CD4-positive, alpha-beta memory T cell (primary cell): ENCODE results near the gene ASMT. TPM values are rescaled to one million over a fixed set of nuclear protein-coding genes. Genes with fewer than 3 reads are reported as not detected.
"Not testable (repeated sequence)": the region's sequence is repeated elsewhere in the genome, so short reads cannot be mapped to it uniquely, and the experiment has no call there.

Experiments
- CTCF ChIA-PET: fragments of 350-600 bp; sonication (Branson Sonifier 250); formaldehyde crosslinking; loops from one replicate; lab custom pipeline; 2021; ENCODE audit warnings: inconsistent platforms; ENCODE audit not compliant: partially characterized antibody; lab: Charles Lee
- POLR2A ChIA-PET: fragments of 350-600 bp; sonication (Branson Sonifier 250); formaldehyde crosslinking; loops from one replicate; lab custom pipeline; 2021; ENCODE audit not compliant: partially characterized antibody; lab: Charles Lee
- DNase-seq, 5 donors: peaks; one replicate each; pipeline versions ENCODE4 v3.0.0 to v3.0.0-alpha.2; 2020 to 2022; ENCODE audit warnings: mixed read lengths in 1 of 5
- H3K27ac ChIP-seq: one replicate; pipeline ENCODE4 v1.7.0; 2013; ENCODE audit warnings: low read depth, low read length
- H3K27me3 ChIP-seq: 2 replicates; pipeline ENCODE4 v1.7.0; 2013; ENCODE audit warnings: mild to moderate bottlenecking, low read length, moderate library complexity; ENCODE audit not compliant: insufficient read depth
- H3K36me3 ChIP-seq: 2 replicates; pipeline ENCODE4 v1.7.0; 2013; ENCODE audit warnings: mild to moderate bottlenecking, low read length, moderate library complexity; ENCODE audit not compliant: insufficient read depth
- H3K4me1 ChIP-seq: 2 replicates; pipeline ENCODE4 v1.7.0; 2013; ENCODE audit warnings: mild to moderate bottlenecking, low read length, moderate library complexity; ENCODE audit not compliant: insufficient read depth
- H3K4me3 ChIP-seq, 2 donors: one replicate each; pipeline ENCODE4 v1.7.0; 2013; ENCODE audit warnings: low read length in 2 of 2, mild to moderate bottlenecking in 1 of 2
- H3K9me3 ChIP-seq, 2 donors: one replicate each; pipeline ENCODE4 v1.7.0; 2013; ENCODE audit warnings: low read length in 2 of 2, control low read depth in 1 of 2; ENCODE audit not compliant: control insufficient read depth in 1 of 2
- H3K27ac Mint-ChIP-seq, 7 donors: one replicate each; pipeline ENCODE4 v1.8.0; 2020 to 2021; ENCODE audit warnings: mixed read lengths in 7 of 7, mild to moderate bottlenecking in 6 of 7, inconsistent platforms in 3 of 7, moderate library complexity in 3 of 7
- H3K27me3 Mint-ChIP-seq, 2 donors: one replicate each; pipeline ENCODE4 v1.8.0; 2020 to 2021; ENCODE audit warnings: mixed read lengths in 2 of 2
- H3K36me3 Mint-ChIP-seq, 2 donors: one replicate each; pipeline ENCODE4 v1.8.0; 2020 to 2021; ENCODE audit warnings: mixed read lengths in 2 of 2, inconsistent platforms in 1 of 2, mild to moderate bottlenecking in 1 of 2
- H3K4me1 Mint-ChIP-seq, 4 donors: one replicate each; pipeline ENCODE4 v1.8.0; 2020 to 2021; ENCODE audit warnings: mixed read lengths in 4 of 4, mild to moderate bottlenecking in 1 of 4
- H3K4me3 Mint-ChIP-seq, 8 donors: one replicate each; pipeline ENCODE4 v1.8.0; 2020 to 2021; ENCODE audit warnings: mixed read lengths in 8 of 8, mild to moderate bottlenecking in 7 of 8, moderate library complexity in 6 of 8, inconsistent platforms in 3 of 8
- H3K9me3 Mint-ChIP-seq, 8 donors: one replicate each; pipeline ENCODE4 v1.8.0; 2020 to 2021; ENCODE audit warnings: mixed read lengths in 8 of 8, mild to moderate bottlenecking in 5 of 8, inconsistent platforms in 3 of 8, moderate library complexity in 1 of 8
- intact Hi-C: fragments of 100-400 bp; cut with micrococcal nuclease; formaldehyde crosslinking; loops from one replicate; pipeline ENCODE4 v1.15.1; 2023
- polyA plus RNA-seq, 2 donors: library from polyadenylated mRNA; unstranded; fragments of 300-500 nt; fragmentation: Illumina TruSeq; gene quantifications; one replicate each; pipeline ENCODE4 v1.2.3, GENCODE V29; 2021
- total RNA-seq, 2 experiments: library from RNA; stranded (reverse); gene quantifications; one replicate each; pipeline ENCODE4 v1.2.3, GENCODE V29; 2021

Gene ASMT
- total and polyA plus RNA-seq, 4 experiments from 2014 or later: 0.35 to 1.0 TPM; not detected in 2

GRCh38 chrX:1624158-1624860, 9.4 kb downstream of the ASMT start:
- peaks cover 4 to 21% (median 7%) of the 10 kb centered on the region in 4 donors for H3K4me1 Mint-ChIP-seq
- H3K9me3 Mint-ChIP-seq, CTCF ChIA-PET, H3K27me3 Mint-ChIP-seq, H3K27ac Mint-ChIP-seq, DNase-seq, POLR2A ChIA-PET, H3K27me3 ChIP-seq, intact Hi-C loops, H3K9me3 ChIP-seq, H3K36me3 Mint-ChIP-seq, H3K4me3 Mint-ChIP-seq, H3K27ac ChIP-seq, H3K4me3 ChIP-seq, H3K36me3 ChIP-seq: not testable (repeated sequence)
- peaks cover 11% of the 10 kb centered on the region for H3K4me1 ChIP-seq

- POLR2A ChIA-PET, H3K36me3 Mint-ChIP-seq, intact Hi-C loops, H3K27me3 ChIP-seq, H3K27ac Mint-ChIP-seq, H3K9me3 Mint-ChIP-seq, H3K36me3 ChIP-seq, H3K4me3 ChIP-seq, H3K27me3 Mint-ChIP-seq, DNase-seq, CTCF ChIA-PET, H3K4me3 Mint-ChIP-seq, H3K9me3 ChIP-seq, H3K27ac ChIP-seq: not testable (repeated sequence)
- H3K4me1 Mint-ChIP-seq: peaks cover 4 to 21% (median 7%) of the 10 kb centered on the region in 4 donors
- peaks cover 11% of the 10 kb centered on the region for H3K4me1 ChIP-seq
These were observed 10.0 kb downstream of the ASMT start for GRCh38 chrX:1624861-1625215.

DNA sequence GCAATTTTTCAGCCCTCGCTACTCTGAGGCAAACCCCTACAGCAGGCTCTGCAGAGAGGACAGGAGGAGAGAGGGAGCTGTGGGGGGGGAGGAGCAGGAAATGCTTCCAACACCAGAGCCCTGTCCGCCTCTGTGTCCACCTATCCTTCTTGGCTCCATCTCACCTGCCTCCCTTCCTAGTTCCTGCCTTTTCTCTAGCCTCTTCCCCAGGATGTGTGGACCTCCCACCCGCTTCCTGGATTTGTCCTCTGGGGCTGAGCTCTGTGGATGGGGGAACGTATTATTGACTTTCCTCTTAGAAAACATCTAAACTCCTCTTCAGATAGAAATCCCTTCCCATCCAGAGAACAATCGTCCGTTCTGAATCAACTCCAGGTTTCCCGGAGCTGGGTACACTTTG, 14.4 kb downstream of the ASMT start:
- Histone ChIP-seq H3K9me3 (no peaks in the 10 kb centered on the region), H3K36me3 (no peaks in the 10 kb centered on the region), H3K4me1 (no peaks in the 10 kb centered on the region), H3K4me3 (no peak overlapping the region), H3K27me3 (no peaks in the 10 kb centered on the region), H3K27ac (no peak overlapping the region)
- DNase-seq: no peak
- Mint-ChIP-seq H3K27me3 (peaks cover 0 to 3% of the 10 kb centered on the region in 2 donors), H3K4me1 (no peaks in the 10 kb centered on the region), H3K4me3 (no peak overlapping the region), H3K36me3 (no peaks in the 10 kb centered on the region), H3K9me3 (no peaks in the 10 kb centered on the region), H3K27ac (peak overlapping the region in 1 of 7 donors; percentile 57)
- POLR2A ChIA-PET: no interaction called here
- CTCF ChIA-PET: no interaction called here
- intact Hi-C loops: no loop called here

GRCh38 chrX:1646009-1646408, 31.1 kb downstream of the ASMT start:
- DNase-seq: no peak
- no peaks in the 10 kb centered on the region for H3K4me1 ChIP-seq
- peaks cover 0 to 4% of the 10 kb centered on the region in 2 donors for H3K9me3 ChIP-seq
- ChIA-PET CTCF (no interaction called here), POLR2A (no interaction called here)
- H3K27me3 ChIP-seq: no peaks in the 10 kb centered on the region
- no peak overlapping the region for H3K27ac ChIP-seq
- Mint-ChIP-seq H3K27me3 (peaks cover 2 to 12% of the 10 kb centered on the region in 2 donors), H3K27ac (peak overlapping the region in 1 of 7 donors; percentile 29), H3K36me3 (peaks cover 0 to 2% of the 10 kb centered on the region in 2 donors), H3K9me3 (peaks cover 0 to 14% (median 9%) of the 10 kb centered on the region in 8 donors), H3K4me1 (peaks cover 3 to 5% (median 5%) of the 10 kb centered on the region in 4 donors), H3K4me3 (no peak overlapping the region)
- H3K36me3 ChIP-seq: no peaks in the 10 kb centered on the region
- intact Hi-C loops: loop anchor here (5.0 kb wide), 1 partner anchor 399 kb away; no protein-coding TSS in a partner anchor
- no peak overlapping the region for H3K4me3 ChIP-seq

DNA sequence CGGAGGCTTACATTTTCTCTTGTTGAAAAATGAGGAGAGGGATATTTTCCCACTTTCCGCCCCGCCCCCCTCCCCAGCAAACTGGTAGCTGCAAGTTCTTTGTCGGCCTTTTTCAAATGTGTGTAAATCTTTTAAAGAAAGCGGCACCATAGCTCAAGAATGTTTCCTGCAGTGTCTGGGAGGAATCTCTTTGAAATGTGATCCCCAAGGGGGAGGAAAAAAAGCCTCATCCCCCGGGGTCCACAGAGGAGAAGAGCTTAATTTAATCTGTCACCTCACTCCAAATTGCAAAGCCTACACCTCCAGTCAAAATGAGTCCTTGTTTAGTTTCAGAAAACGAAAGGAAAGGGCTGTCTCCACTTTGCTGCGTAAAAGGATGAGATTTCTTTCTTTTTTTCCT, 34.8 kb downstream of the ASMT start:
- Mint-ChIP-seq H3K36me3 (peaks cover 0 to 2% of the 10 kb centered on the region in 2 donors), H3K9me3 (peaks cover 0 to 14% (median 9%) of the 10 kb centered on the region in 8 donors), H3K27ac (no peak overlapping the region), H3K4me1 (peaks cover 5 to 10% (median 8%) of the 10 kb centered on the region in 4 donors), H3K4me3 (no peak overlapping the region), H3K27me3 (peaks cover 2 to 8% of the 10 kb centered on the region in 2 donors)
- intact Hi-C loops: loop anchor here (5.0 kb wide), 1 partner anchor 402 kb away; no protein-coding TSS in a partner anchor
- CTCF ChIA-PET: no interaction called here
- Histone ChIP-seq H3K9me3 (peaks cover 0 to 4% of the 10 kb centered on the region in 2 donors), H3K4me3 (no peak overlapping the region), H3K4me1 (no peaks in the 10 kb centered on the region), H3K27me3 (no peaks in the 10 kb centered on the region), H3K27ac (no peak overlapping the region), H3K36me3 (no peaks in the 10 kb centered on the region)
- POLR2A ChIA-PET: no interaction called here
- no peak for DNase-seq

DNA sequence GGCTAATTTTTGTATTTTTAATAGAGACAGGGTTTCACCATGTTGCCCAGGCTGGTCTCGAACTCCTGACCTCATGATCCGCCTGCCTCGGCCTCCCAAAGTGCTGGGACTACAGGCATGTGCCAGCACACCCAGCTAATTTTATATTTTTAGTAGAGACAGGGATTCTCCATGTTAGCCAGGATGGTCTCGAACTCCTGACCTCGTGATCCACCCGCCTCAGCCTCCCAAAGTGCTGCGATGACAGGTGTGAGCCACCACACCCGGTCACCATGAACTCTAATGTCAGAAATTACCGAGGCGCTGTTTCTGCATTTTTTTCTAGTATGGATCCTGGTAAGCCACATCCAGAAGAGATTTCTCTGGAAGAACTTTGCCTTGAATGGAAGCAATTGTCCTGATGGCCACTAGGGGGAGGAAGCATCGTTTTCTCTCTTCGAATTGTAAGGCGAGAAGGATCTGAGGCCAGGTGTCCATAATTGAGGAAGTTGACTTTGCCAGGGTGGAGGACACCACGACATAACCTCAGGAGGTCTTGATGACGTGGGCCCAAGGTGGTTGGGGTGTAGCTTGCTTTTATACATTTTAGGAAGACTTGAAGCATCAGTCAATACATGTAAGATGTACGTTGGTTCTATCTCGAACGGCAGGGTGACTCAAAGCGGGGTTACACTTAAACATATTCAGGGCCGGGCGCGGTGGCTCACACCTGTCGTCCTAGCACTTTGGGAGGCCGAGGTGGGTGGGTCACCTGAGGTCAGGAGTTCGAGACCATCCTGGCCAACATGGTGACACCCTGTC, 37.4 kb downstream of the ASMT start:
- H3K36me3 Mint-ChIP-seq, H3K4me1 ChIP-seq, POLR2A ChIA-PET, H3K36me3 ChIP-seq, CTCF ChIA-PET, H3K4me3 ChIP-seq, H3K27me3 Mint-ChIP-seq, H3K27me3 ChIP-seq, H3K27ac ChIP-seq, H3K4me3 Mint-ChIP-seq, H3K9me3 ChIP-seq, H3K9me3 Mint-ChIP-seq: not testable (repeated sequence)
- intact Hi-C loops: loop anchor here (1.0 kb wide), 2 partner anchors 941 to 975 kb away; no protein-coding TSS in a partner anchor
- peak in 4 of 5 donors; percentile 33 to 49 (median 40) for DNase-seq
- Mint-ChIP-seq H3K27ac (peak overlapping the region in 3 of 7 donors; percentile 3 to 75 (median 16)), H3K4me1 (peaks cover 6 to 20% (median 11%) of the 10 kb centered on the region in 4 donors)

DNA sequence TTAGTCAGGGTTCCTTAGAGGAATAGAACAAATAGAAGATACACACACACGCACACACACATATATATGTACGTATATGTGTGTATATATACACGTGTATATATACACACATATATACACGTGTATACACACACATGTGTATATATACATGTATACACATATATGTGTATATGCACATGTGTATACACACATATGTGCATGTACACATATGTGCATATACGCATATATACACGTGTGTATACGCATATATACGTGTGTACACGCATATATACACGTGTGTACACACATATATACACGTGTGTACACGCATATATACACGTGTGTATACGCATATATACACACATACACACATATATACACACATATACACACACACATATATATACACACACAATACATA, 41.5 kb downstream of the ASMT start:
- no peak for DNase-seq
- Histone ChIP-seq H3K4me1 (peaks cover 37% of the 10 kb centered on the region), H3K27ac (peak overlapping the region; percentile 82), H3K9me3 (no peaks in the 10 kb centered on the region), H3K36me3 (peaks cover 8% of the 10 kb centered on the region), H3K4me3 (no peak overlapping the region), H3K27me3 (no peaks in the 10 kb centered on the region)
- Mint-ChIP-seq H3K9me3 (no peaks in the 10 kb centered on the region), H3K4me1 (peaks cover 24 to 46% (median 33%) of the 10 kb centered on the region in 4 donors), H3K4me3 (no peak overlapping the region), H3K27me3 (no peaks in the 10 kb centered on the region), H3K36me3 (peaks cover 5 to 16% of the 10 kb centered on the region in 2 donors), H3K27ac (peak overlapping the region in 2 of 7 donors; percentile 50 to 96)
- intact Hi-C loops: no loop called here
- ChIA-PET CTCF (no interaction called here), POLR2A (no interaction called here)
